ENCODE data around the gene NDOR1.

NDOR1 gene

GRCh38 chr9:137167747-137168572 is 37.5 kb upstream of the NDOR1 start:
- DNase-seq (ENCODE audit: low read depth in 1 of 2, low spot score in 1 of 2), result no peak

DNA sequence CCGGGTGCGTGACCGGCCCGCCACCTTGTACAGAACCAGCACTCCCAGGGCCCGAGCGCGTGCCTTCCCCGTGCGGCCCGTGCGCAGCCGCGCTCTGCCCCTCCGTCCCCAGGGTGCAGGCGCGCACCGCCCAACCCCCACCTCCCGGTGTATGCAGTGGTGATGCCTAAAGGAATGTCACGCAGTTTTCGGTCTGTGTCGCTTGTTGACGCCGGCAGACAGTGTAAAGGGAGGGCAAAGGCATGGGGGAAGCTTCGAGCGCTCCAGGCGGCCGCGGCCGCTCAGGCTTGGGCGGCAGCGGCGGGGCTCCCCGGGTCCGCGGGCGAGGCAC is 37.0 kb upstream of the NDOR1 start:
- no peak for DNase-seq (ENCODE audit: low read depth in 1 of 2, low spot score in 1 of 2)

DNA sequence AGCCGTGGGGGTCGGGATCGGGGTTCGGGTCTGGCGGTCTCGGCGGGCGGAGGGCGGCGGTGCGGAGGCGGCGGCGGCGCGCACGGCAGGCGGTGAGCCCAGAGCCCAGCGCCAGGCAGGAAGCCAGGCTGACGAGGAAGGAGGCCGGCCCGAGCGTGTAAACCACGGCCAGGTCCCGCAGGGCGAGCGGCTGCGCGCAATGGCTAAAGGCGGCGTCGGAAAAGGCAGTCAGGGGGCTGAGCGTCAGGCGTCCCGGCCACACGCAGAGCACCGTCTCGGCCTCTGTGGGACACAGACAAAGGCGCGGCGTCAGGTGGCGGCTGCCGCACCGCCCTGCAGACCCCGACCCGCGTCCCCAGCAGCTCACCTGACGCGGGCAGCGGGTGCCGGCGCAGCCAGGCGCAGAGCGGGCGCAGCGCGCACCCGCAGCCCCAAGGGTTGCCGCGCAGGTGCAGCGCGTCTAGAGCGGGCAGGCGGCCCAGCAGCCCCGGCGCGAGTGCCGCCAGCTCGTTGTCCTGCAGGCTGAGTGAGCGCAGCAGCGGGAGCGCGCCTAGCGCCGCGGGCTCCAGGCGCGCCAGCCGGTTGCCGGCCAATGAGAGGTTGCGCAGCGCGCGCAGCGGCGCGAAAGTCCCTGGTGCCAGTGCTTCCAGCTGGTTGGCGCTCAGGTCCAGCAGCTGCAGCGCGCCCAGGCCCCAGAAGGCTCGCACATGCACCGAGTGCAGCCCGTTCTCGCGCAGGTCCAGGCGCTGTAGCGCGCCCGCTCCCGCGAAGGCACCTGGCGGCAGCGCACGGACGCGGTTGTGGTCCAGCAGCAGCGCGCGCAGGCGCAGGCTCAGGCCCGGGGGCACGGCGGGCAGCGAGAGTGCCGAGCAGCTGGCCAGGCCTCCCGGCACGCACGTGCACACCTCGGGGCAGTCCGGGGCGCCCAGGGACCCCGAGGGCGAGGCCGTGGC is 36.3 kb upstream of the NDOR1 start:
- DNase-seq (ENCODE audit: low read depth in 1 of 2, low spot score in 1 of 2), result no peak

DNA sequence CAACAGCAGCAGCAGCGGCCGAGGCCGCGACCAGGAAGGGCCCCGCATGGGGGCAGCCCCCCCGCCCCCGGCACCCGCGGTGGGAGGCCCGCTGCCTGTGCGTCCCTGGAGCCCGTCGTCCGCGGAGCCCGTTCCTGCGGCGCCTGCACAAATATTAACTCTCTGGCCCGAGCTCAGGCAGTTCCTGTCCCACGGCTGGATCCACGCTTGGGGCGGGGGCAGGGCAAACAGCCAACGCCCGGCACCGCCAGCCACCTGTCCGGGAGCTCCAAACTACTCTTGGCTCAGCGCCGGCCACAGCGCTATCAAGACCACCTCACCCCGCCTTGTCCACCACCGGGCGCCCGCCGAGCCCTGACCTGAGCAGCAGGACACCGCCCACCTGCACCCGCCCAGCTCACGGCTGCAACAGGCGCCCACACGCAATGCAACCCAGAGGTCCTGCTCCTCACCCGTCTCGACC is 35.6 kb upstream of the NDOR1 start, which contains the start of gene LRRC26:
LRRC26 (minus strand) TSS at position 156 of the 463 bp plus-strand sequence; CDS start at position 48, 108 bp downstream.
- no peak for DNase-seq (ENCODE audit: low read depth in 1 of 2, low spot score in 1 of 2)

DNA sequence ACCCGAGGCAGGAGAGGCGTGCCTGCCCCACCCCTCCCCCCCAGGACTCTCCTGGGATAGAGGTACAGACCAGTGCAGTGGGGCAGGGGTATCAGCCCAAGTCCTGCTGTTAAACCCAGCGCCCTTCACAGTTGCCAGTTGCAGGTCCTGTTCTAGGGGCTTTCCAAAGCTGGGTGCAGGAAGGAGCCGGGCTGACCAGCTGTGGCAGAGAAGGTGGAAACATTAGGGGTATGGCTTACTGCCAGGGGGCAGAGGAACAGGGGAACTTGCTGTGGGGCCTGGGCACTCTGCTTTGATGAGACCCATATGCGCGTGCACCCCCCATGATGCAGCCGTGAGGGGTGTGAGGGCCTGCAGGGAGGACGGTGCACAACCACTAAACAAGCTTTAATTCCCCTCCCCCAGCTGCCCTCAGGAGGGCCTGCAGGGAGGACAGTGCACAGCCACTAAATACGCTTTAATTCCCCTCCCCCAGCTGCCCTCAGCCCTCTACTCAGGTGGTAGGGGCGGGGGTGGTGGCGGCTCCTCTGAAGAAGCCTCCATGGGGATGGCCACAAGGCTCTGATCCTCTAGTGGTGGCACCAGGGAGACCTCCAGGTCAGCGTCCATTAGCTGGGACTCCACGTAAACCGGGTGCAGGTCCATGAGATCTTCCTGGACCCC is 34.9 kb upstream of the NDOR1 start:
- DNase-seq (ENCODE audit: low read depth in 1 of 2, low spot score in 1 of 2), result no peak

DNA sequence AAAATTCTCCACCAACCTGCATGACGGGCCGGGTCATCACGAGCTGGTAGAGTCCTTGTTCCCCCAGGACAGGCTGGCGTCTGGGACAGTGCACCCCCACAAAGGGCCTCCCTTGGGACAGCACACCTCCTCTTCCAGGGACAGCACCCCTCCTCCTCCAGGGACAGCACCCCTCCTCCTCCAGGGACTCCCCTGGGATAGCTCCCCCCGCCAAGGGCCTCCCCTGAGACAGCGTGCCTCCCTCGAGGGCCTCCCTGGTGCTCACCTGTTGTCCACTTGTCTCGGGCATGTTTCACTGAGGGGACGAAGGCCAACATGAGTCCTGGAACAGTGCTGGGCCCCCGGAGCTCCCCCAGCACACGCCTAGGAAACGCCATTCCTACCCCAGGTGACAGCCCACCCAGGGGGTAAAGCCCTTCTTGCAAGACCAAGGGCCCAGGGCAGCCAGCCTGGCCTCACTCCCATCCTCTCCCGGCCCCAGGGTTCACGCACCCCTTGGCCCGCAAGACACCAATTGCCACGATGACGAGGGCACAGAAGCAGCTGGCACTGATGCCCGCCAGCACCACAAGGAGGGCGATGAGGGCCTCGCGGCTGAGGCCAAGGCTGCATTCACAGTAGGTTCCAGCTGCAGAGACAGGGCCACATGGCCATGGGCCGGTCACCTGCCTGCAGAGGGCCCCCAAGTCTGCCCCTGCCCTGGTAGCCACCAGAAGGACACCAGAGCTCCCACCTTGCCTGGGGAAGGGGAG is 34.2 kb upstream of the NDOR1 start:
- no peak for DNase-seq (ENCODE audit: low read depth in 1 of 2, low spot score in 1 of 2)

DNA sequence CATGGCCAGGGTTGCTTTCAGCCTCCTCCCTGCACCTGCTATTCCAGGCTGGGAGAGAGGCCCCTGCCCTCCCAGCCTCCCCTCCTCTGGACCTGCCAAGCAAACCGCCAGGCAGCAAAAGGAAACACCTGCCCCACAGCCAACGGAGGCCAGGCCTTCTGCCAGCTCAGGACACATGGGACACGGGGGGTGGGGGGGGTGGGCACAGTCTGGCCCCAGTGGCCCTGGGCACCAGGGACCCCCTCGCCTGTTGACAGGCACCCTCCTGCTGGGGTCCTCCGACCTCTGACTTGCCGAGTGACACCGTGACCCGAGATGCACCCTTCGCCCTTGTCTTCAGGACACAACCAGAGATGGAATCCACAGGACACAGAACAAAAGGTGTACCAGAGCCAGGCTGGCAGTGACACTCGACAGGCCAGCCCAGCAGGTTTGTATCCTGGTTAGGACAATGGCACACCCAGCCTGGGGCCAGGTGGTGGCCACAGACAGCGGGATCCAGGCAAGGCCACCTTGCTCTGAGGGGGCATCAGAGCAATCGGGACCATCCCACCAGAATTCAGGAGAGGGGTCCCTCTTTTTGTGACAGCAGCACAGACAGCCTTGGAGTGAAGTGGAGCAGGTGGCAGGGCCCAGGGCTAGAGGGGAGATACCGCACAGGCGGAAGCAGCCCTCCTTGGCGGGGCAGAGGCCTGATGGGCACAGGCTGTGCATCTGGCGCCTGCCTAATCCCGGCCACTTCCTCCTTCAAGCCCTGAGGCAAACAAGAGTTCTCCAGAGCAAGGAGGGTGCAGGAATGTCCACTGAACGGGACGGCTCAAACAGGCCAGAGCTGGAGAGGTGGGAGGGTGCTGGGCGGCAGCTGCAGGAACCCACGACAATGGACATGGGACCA is 32.4 kb upstream of the NDOR1 start:
- DNase-seq (ENCODE audit: low read depth in 1 of 2, low spot score in 1 of 2), result no peak

- no peak for DNase-seq (ENCODE audit: low read depth in 1 of 2, low spot score in 1 of 2)
Measured at GRCh38 chr9:137173796-137174664, 31.5 kb upstream of the NDOR1 start.

DNA sequence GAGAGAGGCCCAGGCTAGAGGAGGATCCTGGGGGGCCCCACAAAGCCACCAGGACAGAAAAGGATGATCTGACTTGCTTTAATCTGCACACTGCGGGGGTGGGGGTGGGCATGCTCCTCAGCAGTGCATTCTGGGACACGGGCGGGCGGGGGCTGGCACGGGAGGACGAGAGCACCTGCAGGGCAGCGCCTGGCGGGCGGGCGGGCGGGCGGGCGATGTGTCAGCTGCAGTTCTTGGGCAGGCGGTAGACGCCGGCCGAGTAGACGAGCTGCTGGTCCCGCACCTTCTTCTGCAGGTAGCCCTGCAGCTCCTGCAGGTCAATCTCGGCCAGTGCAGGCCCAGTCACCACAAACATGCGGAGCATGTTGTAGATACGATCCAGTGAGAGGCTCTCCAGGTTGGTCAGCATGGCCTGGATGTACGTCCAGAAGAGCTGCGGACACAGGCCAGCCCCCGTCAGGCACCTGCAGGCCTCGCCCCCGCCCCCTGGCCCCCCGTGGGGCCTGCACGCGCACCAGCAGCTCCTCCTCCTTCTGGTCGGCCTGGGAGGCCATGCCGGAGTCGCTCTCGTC is 30.7 kb upstream of the NDOR1 start:
- DNase-seq (ENCODE audit: low read depth in 1 of 2, low spot score in 1 of 2), result no peak

GRCh38 chr9:137175345-137175961 is 30.0 kb upstream of the NDOR1 start:
- DNase-seq (ENCODE audit: low read depth in 1 of 2, low spot score in 1 of 2), result no peak

- no peak for DNase-seq (ENCODE audit: low read depth in 1 of 2, low spot score in 1 of 2)
Measured at GRCh38 chr9:137176302-137177182, 29.0 kb upstream of the NDOR1 start.

- DNase-seq (ENCODE audit: low read depth in 1 of 2, low spot score in 1 of 2), result no peak
Measured at GRCh38 chr9:137178201-137178938, 27.1 kb upstream of the NDOR1 start.

GRCh38 chr9:137178939-137179630 is 26.4 kb upstream of the NDOR1 start:
- DNase-seq (ENCODE audit: low read depth in 1 of 2, low spot score in 1 of 2), result no peak

DNA sequence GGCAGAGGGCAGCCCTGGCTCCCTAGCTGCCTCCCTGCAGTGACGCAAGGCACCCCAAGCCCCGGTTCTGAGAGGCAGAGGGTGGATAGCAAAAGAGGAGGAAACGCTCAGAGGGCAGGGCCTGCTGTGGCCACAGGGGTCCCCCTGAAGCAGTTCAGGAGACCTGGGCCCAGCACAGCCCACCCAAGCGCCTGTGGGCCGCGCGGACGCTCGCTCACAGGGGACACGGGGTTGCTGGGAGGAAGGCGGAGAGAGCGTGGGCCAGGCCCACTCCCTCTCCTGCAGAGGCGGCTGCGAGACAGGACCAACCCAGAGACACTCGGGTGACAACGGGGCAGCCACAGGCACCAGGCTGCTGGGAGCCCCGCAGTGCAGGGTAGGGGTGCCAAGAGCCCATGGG is 25.7 kb upstream of the NDOR1 start:
- no peak for DNase-seq (ENCODE audit: low read depth in 1 of 2, low spot score in 1 of 2)

GRCh38 chr9:137180491-137180890 is 25.0 kb upstream of the NDOR1 start:
- DNase-seq (ENCODE audit: low read depth in 1 of 2, low spot score in 1 of 2), result no peak

GRCh38 chr9:137181680-137182079 is 23.8 kb upstream of the NDOR1 start:
- no peak for DNase-seq (ENCODE audit: low read depth in 1 of 2, low spot score in 1 of 2)
